DND-41 (cell line): ENCODE measurements around the gene OR4N5.

Experiments used
- CTCF ChIP-seq: IDR thresholded peaks from 2 replicates; pipeline ENCODE4 v1.5.1; 2012; ENCODE audit warnings: borderline replicate concordance, low read length, moderate library complexity, mild to moderate bottlenecking; ENCODE audit not compliant: poor library complexity, severe bottlenecking; ENCODE audit errors: extremely low read depth
- EZH2 ChIP-seq: IDR thresholded peaks from 3 replicates; pipeline ENCODE4 v1.6.1; 2012; ENCODE audit warnings: borderline replicate concordance, low read depth, mild to moderate bottlenecking, moderate library complexity, low read length, inconsistent platforms; ENCODE audit not compliant: severe bottlenecking

GRCh38 chr14:20180486-20180885, 41.9 kb downstream of the OR4N5 start:
- TF ChIP-seq CTCF: no peak
- no peak for TF ChIP-seq EZH2
